Esophagus (tissue), 2 donors: Measurements from ENCODE around the gene FAM210B. TPM values are rescaled to one million over a fixed set of nuclear protein-coding genes. Genes with fewer than 3 reads are reported as not detected.

Experiments used
- H3K27ac ChIP-seq, 2 donors: one replicate each; pipeline ENCODE4 v1.5.1; 2013; ENCODE audit warnings: low read depth in 2 of 2, mild to moderate bottlenecking in 2 of 2, inconsistent platforms in 1 of 2, low read length in 1 of 2, moderate library complexity in 1 of 2
- H3K27me3 ChIP-seq, 2 donors: one replicate each; pipeline ENCODE4 v1.6.1; 2013; ENCODE audit warnings: low read length in 2 of 2, control low read depth in 1 of 2, mild to moderate bottlenecking in 1 of 2; ENCODE audit not compliant: insufficient read depth in 2 of 2, control insufficient read depth in 1 of 2
- H3K36me3 ChIP-seq, 2 donors: one replicate each; pipeline ENCODE4 v1.6.1; 2013; ENCODE audit warnings: low read length in 1 of 2; ENCODE audit not compliant: control insufficient read depth in 2 of 2, insufficient read depth in 2 of 2
- H3K4me1 ChIP-seq, 2 donors: one replicate each; pipeline ENCODE4 v1.6.1; 2013; ENCODE audit warnings: low read length in 1 of 2; ENCODE audit not compliant: control insufficient read depth in 2 of 2, insufficient read depth in 2 of 2
- H3K4me3 ChIP-seq, 2 donors: one replicate each; pipeline ENCODE4 v1.5.1; 2013; ENCODE audit warnings: low read length in 2 of 2, mild to moderate bottlenecking in 2 of 2, low read depth in 1 of 2, moderate library complexity in 1 of 2
- H3K9me3 ChIP-seq, 2 donors: one replicate each; pipeline ENCODE4 v1.6.1; 2013; ENCODE audit warnings: mild to moderate bottlenecking in 2 of 2, low read depth in 1 of 2, low read length in 1 of 2, moderate library complexity in 1 of 2; ENCODE audit not compliant: control insufficient read depth in 2 of 2, insufficient read depth in 1 of 2
- WGBS, 2 donors: extraction: QIAGEN DNeasy Blood & Tissue Kit; methylation state at CpG; one replicate each; pipeline ENCODE4 v1.1.7; 2013; 5-methylcytosine and 5-hydroxymethylcytosine counted together
- polyA plus RNA-seq, 2 donors: library from polyadenylated mRNA; stranded (reverse); fragments of 200-250 nt; gene quantifications; one replicate each; pipeline ENCODE4 v1.2.3, GENCODE V29; 2013
- donor health status: healthy with polysubstance abuse.
- donor health status: Bipolar disorder and iron deficiency.

The FAM210B gene
- polyA plus RNA-seq, 2 donors, result 13.9 to 22.6 TPM

GRCh38 chr20:56343861-56344381 is 14.9 kb upstream of the FAM210B start:
- WGBS, 2 donors, result 1 to 4% methylated on average over 41 of the region's 41 CpGs
- Histone ChIP-seq H3K4me3 (no peak overlapping the region), H3K27me3 (peaks cover 0 to 8% of the 10 kb centered on the region in 2 donors)

GRCh38 chr20:56345911-56346310 is 12.9 kb upstream of the FAM210B start:
- Histone ChIP-seq H3K36me3 (no peaks in the 10 kb centered on the region), H3K27me3 (peaks cover 0 to 8% of the 10 kb centered on the region in 2 donors), H3K4me1 (peaks cover 4 to 6% of the 10 kb centered on the region in 2 donors), H3K4me3 (no peak overlapping the region), H3K9me3 (no peaks in the 10 kb centered on the region), H3K27ac (no peak overlapping the region)
- WGBS, 2 donors, result 87 to 90% methylated on average over 8 of the region's 8 CpGs

More at GRCh38 chr20:56343861-56344381, 14.9 kb upstream of the FAM210B start:
- H3K36me3 ChIP-seq, result no peaks in the 10 kb centered on the region
- no peak overlapping the region for H3K27ac ChIP-seq
- H3K4me1 ChIP-seq, result peaks cover 4 to 6% of the 10 kb centered on the region in 2 donors
- no peaks in the 10 kb centered on the region for H3K9me3 ChIP-seq

GRCh38 chr20:56347628-56348304 is 11.0 kb upstream of the FAM210B start:
- Histone ChIP-seq H3K4me3 (no peak overlapping the region), H3K27me3 (peaks cover 0 to 8% of the 10 kb centered on the region in 2 donors), H3K27ac (no peak overlapping the region), H3K4me1 (peaks cover 4 to 6% of the 10 kb centered on the region in 2 donors), H3K36me3 (no peaks in the 10 kb centered on the region), H3K9me3 (no peaks in the 10 kb centered on the region)
- WGBS, 2 donors, result 62 to 66% methylated on average over 13 of the region's 13 CpGs

- no peak overlapping the region for H3K27ac ChIP-seq
- no peaks in the 10 kb centered on the region for H3K36me3 ChIP-seq
- no peaks in the 10 kb centered on the region for H3K9me3 ChIP-seq
- peaks cover 4 to 6% of the 10 kb centered on the region in 2 donors for H3K4me1 ChIP-seq
- 6 to 13% methylated on average over 5 of the region's 5 CpGs for WGBS, 2 donors
- H3K4me3 ChIP-seq, result no peak overlapping the region
- H3K27me3 ChIP-seq, result peaks cover 0 to 5% of the 10 kb centered on the region in 2 donors
These were observed 10.5 kb upstream of the FAM210B start for GRCh38 chr20:56348305-56348693.

- H3K27ac ChIP-seq, result no peak overlapping the region
- no peak overlapping the region for H3K4me3 ChIP-seq
- WGBS, 2 donors, result 9% methylated on average over 3 of the region's 3 CpGs
- peaks cover 3 to 5% of the 10 kb centered on the region in 2 donors for H3K4me1 ChIP-seq
- H3K27me3 ChIP-seq, result peaks cover 0 to 2% of the 10 kb centered on the region in 2 donors
- H3K9me3 ChIP-seq, result no peaks in the 10 kb centered on the region
- H3K36me3 ChIP-seq, result no peaks in the 10 kb centered on the region
These were observed 10.0 kb upstream of the FAM210B start for GRCh38 chr20:56348746-56349145.

GRCh38 chr20:56350842-56351241 is 7.9 kb upstream of the FAM210B start:
- no peak overlapping the region for H3K4me3 ChIP-seq
- H3K36me3 ChIP-seq, result no peaks in the 10 kb centered on the region
- no peaks in the 10 kb centered on the region for H3K4me1 ChIP-seq
- WGBS, 2 donors, result 77 to 79% methylated on average over 2 of the region's 2 CpGs
- no peaks in the 10 kb centered on the region for H3K27me3 ChIP-seq
- no peak overlapping the region for H3K27ac ChIP-seq
- H3K9me3 ChIP-seq, result no peaks in the 10 kb centered on the region

GRCh38 chr20:56352345-56353055 is 6.3 kb upstream of the FAM210B start:
- WGBS, 2 donors, result 67 to 73% methylated on average over 5 of the region's 5 CpGs
- no peaks in the 10 kb centered on the region for H3K36me3 ChIP-seq
- no peaks in the 10 kb centered on the region for H3K9me3 ChIP-seq
- H3K27me3 ChIP-seq, result no peaks in the 10 kb centered on the region
- H3K27ac ChIP-seq, result no peak overlapping the region
- no peaks in the 10 kb centered on the region for H3K4me1 ChIP-seq
- no peak overlapping the region for H3K4me3 ChIP-seq

- Histone ChIP-seq H3K9me3 (no peaks in the 10 kb centered on the region), H3K4me3 (no peak overlapping the region), H3K36me3 (no peaks in the 10 kb centered on the region), H3K27me3 (no peaks in the 10 kb centered on the region), H3K4me1 (no peaks in the 10 kb centered on the region), H3K27ac (no peak overlapping the region)
- WGBS, 2 donors, result 75 to 83% methylated on average over 4 of the region's 4 CpGs
These were observed 5.4 kb upstream of the FAM210B start for GRCh38 chr20:56353356-56353755.

GRCh38 chr20:56358070-56358469 is 704 bp upstream of the FAM210B start:
- 60 to 62% methylated on average over 6 of the region's 6 CpGs for WGBS, 2 donors
- Histone ChIP-seq H3K9me3 (no peaks in the 10 kb centered on the region), H3K36me3 (no peaks in the 10 kb centered on the region), H3K27me3 (no peaks in the 10 kb centered on the region), H3K4me3 (no peak overlapping the region), H3K4me1 (peaks cover 7 to 8% of the 10 kb centered on the region in 2 donors), H3K27ac (no peak overlapping the region)
